Measurements from ENCODE around the gene PEX10.
A peak's percentile ranks its signal among the peaks of the same experiment; 100 is the strongest.

PEX10 gene

DNA sequence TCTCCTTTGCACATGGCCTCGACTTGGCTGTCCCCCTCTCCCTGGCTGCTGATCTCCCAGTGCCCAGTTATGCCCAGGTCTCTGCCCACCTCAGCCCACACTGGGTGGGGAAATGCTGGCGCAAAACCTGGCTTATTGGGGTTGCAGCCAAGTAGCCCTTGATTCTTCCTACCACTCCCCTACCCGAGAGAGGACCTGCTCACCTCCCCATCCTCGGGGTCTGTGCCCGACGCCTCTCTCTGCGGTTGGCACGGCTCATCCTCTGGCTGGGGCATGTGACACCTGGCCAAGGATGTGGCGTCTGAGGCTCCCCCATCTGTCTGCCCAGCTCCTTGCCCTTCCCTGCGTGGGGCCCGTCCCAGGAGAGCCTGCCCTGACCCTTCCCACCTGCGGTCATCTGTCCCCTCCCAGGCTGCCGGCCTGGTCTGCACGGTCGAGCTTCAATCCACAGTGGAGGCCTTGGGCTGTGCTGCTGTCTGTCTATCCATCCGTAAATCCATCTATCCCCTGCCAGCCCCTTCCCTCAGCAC lies 6.5 kb upstream of the PEX10 start:
- no peak for DNase-seq

- no peak for DNase-seq
These were observed 5.5 kb upstream of the PEX10 start for GRCh38 chr1:2417833-2418225.

DNA sequence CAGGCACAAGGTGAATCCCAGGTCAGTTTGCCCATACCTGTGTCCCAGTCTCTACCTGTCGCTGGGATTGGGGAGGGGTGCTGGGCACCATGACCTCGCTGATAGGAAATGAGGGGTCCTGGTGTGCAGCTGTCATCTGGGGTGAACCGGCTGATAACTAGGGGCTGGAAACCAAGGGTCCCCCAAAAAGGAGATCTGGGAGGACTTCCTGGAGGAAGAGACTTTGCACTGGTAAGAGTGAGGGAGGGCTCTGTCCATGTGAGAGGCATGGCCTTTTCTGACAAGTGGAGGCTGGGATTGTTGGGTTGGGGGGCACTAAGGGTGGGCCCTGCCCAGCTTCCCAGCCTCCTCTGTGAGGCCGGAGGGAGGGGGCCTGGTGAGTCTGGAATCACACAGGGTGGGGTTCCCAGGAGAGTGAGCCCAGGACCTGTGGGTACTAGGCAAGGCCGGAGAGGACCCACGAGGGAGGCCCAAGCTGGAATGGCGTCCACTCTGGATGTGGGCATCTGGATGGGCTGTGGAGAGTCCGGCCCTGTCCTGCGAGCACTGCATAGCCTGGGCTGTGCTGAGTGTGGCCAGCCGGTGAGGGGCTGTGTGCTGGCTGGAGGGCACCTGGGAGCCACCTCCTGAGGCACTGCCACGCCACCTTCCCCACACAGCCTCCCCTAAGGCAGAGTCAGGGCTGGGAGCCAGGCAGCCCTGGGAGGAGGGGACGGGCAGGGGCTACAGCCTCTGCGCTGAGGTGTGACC lies 4.9 kb upstream of the PEX10 start:
- no peak for DNase-seq

DNA sequence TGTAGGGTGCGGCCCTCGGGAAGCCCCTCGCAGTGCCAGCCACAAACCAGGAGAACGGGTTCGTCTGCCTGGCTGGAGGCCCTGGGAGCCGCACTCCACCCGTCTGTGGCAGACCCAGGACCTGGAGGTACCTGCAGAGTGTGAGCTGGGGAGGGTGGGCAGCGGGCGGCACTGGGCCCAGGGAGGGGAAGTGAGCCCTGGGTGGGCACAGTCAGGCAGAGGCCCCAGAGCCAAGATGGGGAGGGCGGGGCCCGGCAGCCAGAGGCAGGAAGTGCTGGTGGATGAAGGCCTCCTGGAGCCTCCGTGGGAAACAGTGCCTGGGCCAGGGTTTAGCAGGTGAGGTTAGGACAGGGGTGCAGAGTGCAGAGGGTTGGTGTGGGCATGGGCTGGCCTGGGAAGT lies 4.0 kb upstream of the PEX10 start:
- DNase-seq, result peak; percentile 6

GRCh38 chr1:2415801-2416208 lies 3.4 kb upstream of the PEX10 start:
- DNase-seq, result peak; percentile 61

- DNase-seq, result no peak
These were observed 3.0 kb upstream of the PEX10 start for GRCh38 chr1:2415337-2415736.

DNA sequence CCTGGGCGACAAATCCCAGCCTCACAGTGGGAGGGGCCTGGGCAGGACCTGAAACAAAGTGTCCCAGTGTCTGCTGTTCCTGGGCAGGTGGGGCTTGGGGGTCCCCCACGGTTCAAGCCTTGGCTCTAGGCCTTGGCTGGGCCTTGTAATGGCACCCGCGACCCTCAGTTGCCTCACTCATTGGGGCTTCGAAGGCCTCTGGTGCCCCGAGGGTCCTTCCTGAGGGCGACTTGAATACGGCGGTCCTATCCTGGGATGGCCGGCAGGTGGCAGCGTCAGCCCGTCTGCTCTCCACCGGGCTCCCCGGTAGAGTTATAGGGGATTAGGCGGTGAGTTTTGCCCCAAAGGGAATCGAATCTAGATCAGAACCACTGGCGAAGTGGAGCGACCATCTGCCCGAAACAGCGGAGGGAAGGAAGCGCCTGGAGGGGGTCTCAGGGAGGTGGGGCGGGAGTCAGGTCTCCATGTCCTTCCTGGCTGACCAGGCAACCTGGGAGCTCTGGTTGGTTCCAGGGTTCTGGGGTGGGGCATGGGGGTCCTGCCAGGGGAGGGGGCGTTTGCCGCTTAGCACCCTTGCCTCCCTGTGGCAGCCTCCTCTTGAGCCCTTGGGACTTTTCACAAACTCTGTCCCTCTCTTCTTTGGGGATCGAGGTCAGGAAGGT lies 2.1 kb upstream of the PEX10 start:
- DNase-seq, result peak; percentile 52

DNA sequence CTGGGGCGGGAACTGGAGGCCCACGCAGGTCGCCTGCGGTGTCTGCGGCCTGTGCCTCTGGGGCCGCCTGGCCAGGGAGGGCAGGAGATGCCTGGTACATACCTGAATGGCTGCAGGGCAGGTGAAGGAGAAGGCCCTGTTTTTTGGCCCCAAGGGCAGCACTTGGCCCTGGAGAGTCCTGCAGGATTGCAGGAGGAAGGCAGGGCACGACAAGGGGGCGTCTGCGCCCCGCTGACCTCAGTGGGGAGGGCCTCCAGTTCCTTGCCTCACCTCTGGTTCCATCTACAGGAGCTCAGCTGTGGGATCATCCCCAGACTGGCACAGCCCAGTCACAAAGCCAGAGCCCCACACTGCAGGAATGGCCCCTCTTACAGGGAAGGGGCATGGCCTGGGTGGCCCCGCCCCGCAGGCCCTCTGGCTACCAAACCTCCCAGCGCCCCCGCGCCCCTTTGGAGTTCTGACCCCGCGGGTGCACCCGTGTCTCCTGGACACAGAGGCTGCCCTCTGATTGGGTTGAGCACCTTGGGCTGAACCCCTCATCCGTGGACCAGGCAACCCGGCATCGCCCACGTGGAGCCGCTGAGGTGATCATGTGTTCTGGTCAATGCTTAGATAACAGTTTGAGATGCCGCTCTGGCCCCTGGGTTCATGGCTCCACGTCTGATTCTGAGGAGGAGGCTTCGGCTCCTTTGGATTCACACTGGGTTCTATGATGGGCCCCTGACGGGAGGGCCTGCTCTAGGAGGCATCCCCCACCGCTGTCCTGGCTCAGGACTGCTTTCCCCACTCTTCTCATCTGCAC lies 1.3 kb upstream of the PEX10 start:
- DNase-seq, result no peak

- DNase-seq, result peak; percentile 65
These were observed 570 bp upstream of the PEX10 start for GRCh38 chr1:2412773-2413494.

- peak; percentile 67 for DNase-seq
These were observed 466 bp downstream of the PEX10 start for GRCh38 chr1:2411801-2412394.

DNA sequence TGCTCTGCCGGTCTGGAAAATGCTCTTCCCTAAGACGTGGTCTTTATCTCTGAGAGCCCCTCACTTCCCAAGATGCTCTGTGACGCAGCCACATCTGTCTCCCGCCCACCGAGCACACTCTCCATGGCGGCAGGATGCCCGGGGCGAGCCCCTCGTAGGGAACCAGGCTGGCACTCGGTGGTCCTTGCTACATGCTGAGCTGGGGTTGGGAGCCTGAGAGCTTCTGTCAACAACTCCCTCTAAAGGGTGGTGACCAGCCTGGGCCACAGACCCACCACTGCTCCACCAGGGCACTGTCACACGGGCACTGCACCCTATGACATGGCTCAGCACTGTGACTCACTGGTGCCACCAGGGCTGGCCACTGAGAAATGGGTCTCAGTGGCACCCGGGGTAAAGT lies 2.6 kb downstream of the PEX10 start:
- no peak for DNase-seq

- DNase-seq, result no peak
These were observed 3.5 kb downstream of the PEX10 start for GRCh38 chr1:2408859-2409276.

DNA sequence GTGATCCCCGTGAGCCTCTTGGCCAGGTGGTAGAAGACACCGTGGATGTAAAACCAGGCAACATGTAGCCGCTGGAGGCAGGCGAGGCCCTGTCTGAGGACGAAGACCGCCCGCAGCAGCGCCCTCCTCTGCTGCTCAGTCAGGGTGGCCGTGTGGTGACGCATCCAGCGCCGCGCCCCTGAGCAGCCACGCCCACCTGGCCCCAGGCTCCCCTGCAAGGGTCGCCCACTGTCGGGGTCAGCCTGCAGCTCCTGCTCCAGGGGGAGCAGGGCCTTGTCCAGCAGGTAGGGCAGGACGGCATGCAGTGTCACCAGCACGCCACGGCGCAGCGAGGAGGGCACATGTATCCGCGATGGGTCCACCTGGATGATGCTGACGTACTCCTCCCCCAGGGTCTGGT lies 3.9 kb downstream of the PEX10 start:
- DNase-seq, result no peak

- DNase-seq, result no peak
These were observed 4.4 kb downstream of the PEX10 start for GRCh38 chr1:2407991-2408275.

DNA sequence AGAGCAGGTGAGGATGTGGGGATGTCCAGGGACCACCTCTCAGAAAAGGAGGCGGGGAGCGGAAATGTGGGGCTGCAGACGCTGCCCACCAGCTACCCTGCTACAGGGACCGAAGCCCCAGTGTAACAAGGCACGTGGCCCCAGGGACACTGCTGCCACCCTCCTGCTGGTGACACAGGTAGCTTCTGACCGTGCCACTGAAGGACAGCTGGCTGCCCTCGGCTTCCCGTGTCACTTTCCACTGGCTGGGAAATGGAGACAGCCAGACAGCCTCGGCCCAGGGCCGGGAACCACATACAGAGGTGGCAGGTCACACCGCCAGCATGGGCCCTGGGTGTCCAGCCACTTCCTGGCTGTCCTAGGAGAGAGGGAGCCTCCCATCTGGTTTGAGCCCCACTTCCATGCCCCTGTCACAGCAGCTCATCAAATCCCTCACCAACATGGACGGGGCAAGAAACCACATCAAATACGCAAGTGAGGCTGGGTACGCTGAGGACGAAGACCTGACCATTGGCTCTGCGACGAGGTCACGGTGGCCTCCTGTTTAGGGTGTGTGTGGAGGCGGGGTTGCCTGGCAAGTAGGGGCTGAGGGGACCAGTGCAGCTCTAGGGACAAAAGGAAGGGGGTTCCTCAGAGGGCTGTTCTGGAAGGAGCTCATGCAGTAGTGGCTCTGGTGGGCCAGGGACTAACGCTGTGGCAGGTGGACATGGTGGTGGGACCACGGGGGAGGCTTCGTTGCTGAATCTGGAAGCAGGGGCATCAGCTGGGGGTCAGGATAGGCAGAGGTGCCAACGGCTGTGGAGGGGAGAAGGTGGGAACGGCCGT lies 5.0 kb downstream of the PEX10 start:
- no peak for DNase-seq

GRCh38 chr1:2406451-2407041 lies 5.8 kb downstream of the PEX10 start:
- no peak for DNase-seq

DNA sequence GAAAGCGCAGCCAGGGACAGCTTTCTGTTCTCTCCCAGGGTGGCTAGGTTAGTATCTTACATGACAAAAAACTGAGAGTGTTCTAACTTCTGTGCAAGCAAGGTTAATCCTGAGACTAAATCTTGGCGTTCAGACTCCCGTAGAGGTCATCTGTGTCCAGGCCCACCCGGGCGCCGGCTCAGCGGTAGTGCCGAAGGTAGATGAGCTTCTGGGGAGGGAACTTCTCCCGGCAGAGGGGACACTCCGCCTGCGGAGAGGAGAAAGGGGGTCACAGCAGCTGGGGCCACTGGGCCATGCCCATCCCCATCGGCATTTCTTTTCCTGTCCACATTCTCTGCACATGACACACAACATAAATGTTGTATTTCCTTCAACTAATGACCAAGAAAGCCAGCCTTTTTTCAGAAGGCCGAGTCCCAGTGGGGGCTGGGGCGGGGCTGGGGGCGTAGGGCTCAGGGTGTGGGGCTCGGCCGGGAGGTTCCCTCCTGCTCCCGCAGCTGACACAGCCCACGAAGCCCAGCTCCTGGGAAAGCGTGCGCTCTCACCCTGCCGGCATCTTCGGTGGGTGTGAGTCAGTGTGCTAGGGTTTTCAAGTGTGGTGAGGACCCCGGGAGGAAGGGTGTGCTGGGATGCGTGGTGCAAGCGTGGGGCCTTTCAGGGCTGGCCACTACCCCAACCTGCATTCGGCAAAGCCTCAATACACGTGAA lies 6.6 kb downstream of the PEX10 start:
- DNase-seq, result no peak

DNA sequence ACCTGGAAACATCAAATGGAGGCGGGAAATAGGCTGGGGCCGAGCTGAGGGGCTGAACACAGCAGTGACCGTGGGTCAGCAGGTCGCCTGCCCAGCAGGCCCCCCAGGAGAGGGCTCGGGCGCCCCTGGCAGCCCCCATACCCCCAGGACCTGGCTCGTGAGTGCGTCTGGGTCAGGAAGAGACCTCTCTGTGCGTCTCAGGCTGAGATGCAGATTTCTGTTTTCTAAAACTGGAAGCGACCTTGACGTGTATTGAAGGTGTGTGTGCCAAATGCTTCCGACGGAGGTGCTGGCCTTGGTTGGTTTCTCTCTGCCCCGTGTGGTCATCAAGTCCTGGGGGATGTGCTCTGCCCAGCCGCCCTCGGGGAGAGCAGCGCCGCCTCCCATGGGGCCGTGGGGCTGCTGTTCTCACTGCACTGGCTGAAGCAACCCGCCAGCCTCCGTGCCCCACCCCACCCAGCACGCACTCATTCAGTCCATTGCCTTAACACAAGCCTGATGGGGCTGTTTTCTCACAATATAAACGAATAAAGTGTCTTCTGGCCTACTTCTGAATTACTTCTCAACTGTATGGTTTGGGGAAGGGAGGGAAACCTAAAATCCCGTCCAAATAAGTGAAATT lies 7.4 kb downstream of the PEX10 start:
- no peak for DNase-seq

- DNase-seq, result no peak
These were observed 8.0 kb downstream of the PEX10 start for GRCh38 chr1:2404142-2404889.

DNA sequence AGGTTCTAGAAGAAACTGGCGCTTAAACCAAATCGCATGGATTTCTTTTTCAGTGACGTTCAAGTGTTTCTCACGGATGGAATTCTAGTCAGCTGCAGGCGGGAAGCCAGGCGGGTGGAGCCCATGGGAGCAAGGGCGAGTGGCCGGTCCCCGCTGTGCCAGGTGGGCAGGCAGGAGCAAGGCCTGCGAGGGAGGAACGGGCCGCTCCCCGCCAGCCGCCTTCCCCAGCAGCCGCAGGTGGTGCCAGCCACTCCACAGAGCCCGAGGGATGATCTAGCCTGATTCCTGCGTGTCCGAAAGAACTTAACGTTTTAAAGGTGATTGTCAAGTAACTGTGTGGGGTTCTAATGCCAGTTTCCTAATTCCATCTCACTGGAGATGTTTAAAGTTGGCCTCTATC lies 9.1 kb downstream of the PEX10 start:
- DNase-seq, result no peak
